Motor neuron (in vitro differentiated cells): ENCODE measurements around the gene LEP. TPM values are rescaled to one million over a fixed set of nuclear protein-coding genes. Genes with fewer than 3 reads are reported as not detected.

Source experiments
- ATAC-seq, 8 experiments: fragments of 200-7000 bp; cut with Tn5 transposase; replicated peaks in 6 of 8; 2 replicates each; pipeline ENCODE4 v1.8.0; 2021; ENCODE audit warnings: mild to moderate bottlenecking in 8 of 8, moderate library complexity in 8 of 8
- H3K27ac ChIP-seq, 2 donors: fragments of 250-450 bp; sonication (Bioruptor Pico); 2 replicates each; pipeline ENCODE4 v1.9.0; 2021; ENCODE audit warnings: antibody characterized with exemption in 2 of 2, mild to moderate bottlenecking in 2 of 2, moderate library complexity in 1 of 2
- H3K4me1 ChIP-seq, 2 donors: fragments of 250-450 bp; sonication (Bioruptor Pico); replicated peaks in 1 of 2; 2 replicates each; pipeline ENCODE4 v1.6.1; 2021; ENCODE audit warnings: antibody characterized with exemption in 2 of 2, mild to moderate bottlenecking in 2 of 2, moderate library complexity in 1 of 2
- H3K4me3 ChIP-seq, 5 donors: fragments of 250-450 bp; sonication (Bioruptor Pico); 2 replicates each; pipeline ENCODE4 v1.9.0; 2021; ENCODE audit warnings: antibody characterized with exemption in 5 of 5, mild to moderate bottlenecking in 5 of 5, moderate library complexity in 4 of 5
- WGBS, 10 experiments: fragments of 450-650 bp; shearing (Covaris generic); methylation state at CpG; one replicate each; pipeline ENCODE4 v1.0.0; 2022; 5-methylcytosine and 5-hydroxymethylcytosine counted together
- in situ Hi-C, 9 experiments: fragments of 400-800 bp; cut with MboI; loops; one replicate each; pipeline ENCODE4 v1.15.0; 2021; ENCODE audit warnings: low sequenced_read_pairs in 9 of 9, low pct_unique_long_range_greater_than_20kb in 2 of 9; ENCODE audit not compliant: unreplicated experiment in 9 of 9
- total RNA-seq, 8 experiments: library from RNA; unstranded; fragments of 300-600 nt; gene quantifications; 2 replicates each; pipeline versions ENCODE4 v1.2.3 to v1.2.4, GENCODE V29; 2022

Gene LEP
- total RNA-seq, 8 experiments from 2014 or later, result under 0.01 to 0.62 (median 0.18) TPM; not detected in 2

DNA sequence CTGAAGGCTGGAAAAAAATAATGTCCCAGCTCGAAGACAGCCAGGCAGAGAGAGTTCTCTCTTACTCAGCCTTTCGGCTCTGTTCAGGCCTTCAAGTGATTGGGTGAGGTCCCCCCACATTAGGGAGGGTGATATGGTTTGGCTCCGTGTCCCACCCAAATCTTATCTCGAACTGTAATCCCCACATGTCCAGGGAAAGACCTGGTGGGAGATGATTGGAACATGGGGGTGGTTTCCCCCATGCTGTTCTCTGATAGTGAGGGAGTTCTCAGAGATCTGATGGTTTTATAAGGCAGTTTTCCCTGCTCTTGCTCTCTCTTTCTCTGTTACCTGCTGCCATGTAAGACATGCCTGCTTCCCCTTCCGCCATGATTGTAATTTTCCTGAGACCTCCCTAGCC, 36.6 kb upstream of the LEP start:
- 0 to 100% (median 56%) methylated on average over 1 to 2 of the region's 5 CpGs; no CpG with 5 or more reads in 2 of the 10 experiments for WGBS, 10 experiments
- in situ Hi-C loops, result loop anchor here in 8 of 9 experiments (10.0 to 25.0 kb wide), 4 partner anchors 70 to 492 kb away; partner anchors contain the start of gene LRRC4 (in 1 of the 8)
- no peak overlapping the region for H3K4me3 ChIP-seq
- no peak overlapping the region for H3K27ac ChIP-seq
- no peak for ATAC-seq
- H3K4me1 ChIP-seq, result peaks cover 3 to 9% of the 10 kb centered on the region in 2 donors

DNA sequence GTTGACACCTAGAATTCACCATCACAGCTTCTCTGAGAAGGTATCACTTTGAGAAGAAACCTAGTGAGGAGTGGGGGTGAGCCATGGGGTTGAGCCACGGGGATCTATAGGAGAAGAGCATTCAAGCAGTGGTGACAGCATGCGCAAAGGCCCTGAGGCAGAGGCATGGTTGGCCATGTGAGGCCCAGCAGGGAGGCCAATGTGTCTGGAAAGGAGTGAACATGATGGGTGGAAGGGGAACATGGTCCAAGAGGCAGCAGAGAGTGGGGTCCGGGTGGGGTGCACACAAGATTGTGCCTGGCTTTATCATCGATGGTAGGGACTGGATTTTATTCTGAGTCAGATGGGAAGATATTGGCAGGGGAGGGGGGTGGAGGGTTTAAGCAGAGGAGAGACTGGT, 36.0 kb upstream of the LEP start:
- no peak overlapping the region for H3K4me3 ChIP-seq
- peaks cover 3 to 10% of the 10 kb centered on the region in 2 donors for H3K4me1 ChIP-seq
- no peak overlapping the region for H3K27ac ChIP-seq
- WGBS, 10 experiments, result 17 to 86% (median 75%) methylated on average over 1 to 3 of the region's 4 CpGs; no CpG with 5 or more reads in 3 of the 10 experiments
- no peak for ATAC-seq
- in situ Hi-C loops, result loop anchor here in 8 of 9 experiments (10.0 to 25.0 kb wide), 4 partner anchors 70 to 493 kb away; partner anchors contain the start of gene LRRC4 (in 1 of the 8)

DNA sequence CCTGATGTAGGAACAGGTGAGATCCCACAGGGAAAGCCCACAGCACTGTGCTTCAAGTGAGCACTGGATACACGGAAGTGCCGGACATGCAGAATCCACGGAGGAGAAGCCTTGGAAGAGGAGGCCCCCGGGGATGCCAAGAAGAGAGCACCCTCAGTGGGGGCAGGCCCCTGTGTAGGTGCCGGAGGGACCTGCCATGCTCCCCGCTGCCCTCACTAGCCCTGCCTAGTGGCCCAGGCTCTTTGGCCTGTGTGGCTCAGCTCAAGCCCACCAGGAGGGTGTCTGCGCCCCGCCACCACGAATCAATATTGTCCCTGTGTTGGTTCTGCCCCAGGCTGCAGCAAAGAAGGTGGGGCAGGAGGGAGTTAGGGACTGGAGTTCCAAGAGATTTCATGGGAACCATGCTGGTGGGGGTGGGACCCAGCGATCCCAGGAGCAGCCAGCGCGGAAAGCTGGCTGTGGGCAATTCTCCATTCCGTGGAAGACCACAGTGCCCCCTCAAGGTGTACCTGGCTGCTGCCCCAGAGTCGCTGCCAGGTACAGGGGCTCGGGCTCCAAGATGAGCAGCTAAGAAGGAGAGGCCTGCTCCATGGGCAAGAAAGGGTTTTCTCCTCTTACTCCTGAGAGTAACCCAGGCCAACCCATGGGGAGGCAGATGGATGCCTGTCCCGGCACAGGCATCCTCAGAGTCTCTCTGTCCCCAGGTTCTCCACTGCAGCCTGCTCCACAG, 34.9 kb upstream of the LEP start:
- in situ Hi-C loops, result loop anchor here in 8 of 9 experiments (10.0 to 25.0 kb wide), 4 partner anchors 71 to 494 kb away; partner anchors contain the start of gene LRRC4 (in 1 of the 8)
- Histone ChIP-seq H3K4me1 (peaks cover 3 to 10% of the 10 kb centered on the region in 2 donors), H3K27ac (no peak overlapping the region), H3K4me3 (no peak overlapping the region)
- ATAC-seq, result no peak
- 47 to 90% (median 83%) methylated on average over 1 to 11 of the region's 16 CpGs; no CpG with 5 or more reads in 5 of the 10 experiments for WGBS, 10 experiments

DNA sequence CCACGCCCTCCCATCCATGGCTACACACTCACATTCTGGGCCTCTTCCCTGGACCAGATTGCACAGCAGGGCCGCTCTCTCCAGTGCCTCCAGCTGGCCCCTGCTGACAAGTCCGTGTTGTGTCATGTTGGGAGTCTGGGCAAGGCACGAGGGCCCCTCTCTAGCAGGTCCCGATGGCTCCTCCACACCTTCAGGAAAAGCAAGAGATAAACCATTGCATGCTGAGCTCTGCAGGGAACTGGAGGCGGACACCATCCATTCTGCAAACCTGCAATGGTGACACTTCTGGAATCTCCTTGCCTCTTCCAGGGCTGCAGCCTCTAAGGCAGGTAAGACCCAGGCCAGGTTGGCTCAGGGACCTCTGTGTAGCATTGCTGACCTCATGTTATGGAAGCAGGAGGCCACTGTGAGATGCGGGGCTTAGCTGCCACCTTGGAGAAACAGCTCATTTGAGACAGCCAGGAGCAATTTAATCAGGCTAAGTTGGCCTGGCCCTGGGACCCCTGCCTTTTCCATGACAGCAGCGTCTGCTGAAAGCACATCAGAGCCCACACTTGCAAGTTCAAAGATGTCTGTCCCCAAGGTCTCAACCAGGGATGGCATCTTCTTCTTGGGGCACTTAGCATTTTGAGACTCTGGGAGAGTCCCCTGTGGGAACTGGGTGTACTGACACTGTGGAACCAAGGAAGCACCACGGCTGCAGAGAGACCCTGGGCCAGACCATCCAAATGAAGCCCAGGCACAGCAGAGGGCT, 34.2 kb upstream of the LEP start:
- in situ Hi-C loops, result loop anchor here in 8 of 9 experiments (10.0 to 25.0 kb wide), 4 partner anchors 72 to 495 kb away; partner anchors contain the start of gene LRRC4 (in 1 of the 8)
- no peak for ATAC-seq
- H3K27ac ChIP-seq, result no peak overlapping the region

DNA sequence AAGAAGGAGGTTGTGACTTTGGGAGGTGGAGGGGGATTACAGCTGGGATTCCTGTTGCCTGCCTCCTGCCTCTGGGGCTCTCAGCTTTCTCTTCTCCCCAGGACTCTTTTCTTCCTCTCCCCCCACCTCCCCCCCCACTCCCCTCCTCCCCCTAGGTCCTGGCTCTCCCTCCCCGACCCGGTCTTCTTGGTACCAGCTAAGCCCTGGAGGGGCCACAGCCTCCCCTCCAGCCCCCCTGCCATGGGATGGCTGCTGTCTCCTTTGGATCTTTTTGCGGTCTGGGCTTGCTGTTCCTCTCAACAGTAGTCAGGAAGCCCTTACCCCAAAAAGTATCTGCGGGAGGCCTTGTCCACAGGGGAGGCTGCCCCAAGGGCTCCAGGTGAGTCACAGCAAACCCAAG, 33.5 kb upstream of the LEP start:
- no peak overlapping the region for H3K4me3 ChIP-seq
- peaks cover 0 to 4% of the 10 kb centered on the region in 2 donors for H3K4me1 ChIP-seq
- in situ Hi-C loops, result loop anchor here in 8 of 9 experiments (10.0 to 25.0 kb wide), 4 partner anchors 73 to 495 kb away; partner anchors contain the start of gene LRRC4 (in 1 of the 8)
- 50 to 60% methylated on average over 1 of the region's 4 CpGs; no CpG with 5 or more reads in 8 of the 10 experiments for WGBS, 10 experiments
- H3K27ac ChIP-seq, result no peak overlapping the region
- ATAC-seq, result no peak

More for the DNA sequence above, 34.2 kb upstream of the LEP start:
- 0 to 80% (median 61%) methylated on average over 1 to 4 of the region's 9 CpGs; no CpG with 5 or more reads in 2 of the 10 experiments for WGBS, 10 experiments
- H3K4me3 ChIP-seq, result no peak overlapping the region
- H3K4me1 ChIP-seq, result peaks cover under 1 to 5% of the 10 kb centered on the region in 2 donors

DNA sequence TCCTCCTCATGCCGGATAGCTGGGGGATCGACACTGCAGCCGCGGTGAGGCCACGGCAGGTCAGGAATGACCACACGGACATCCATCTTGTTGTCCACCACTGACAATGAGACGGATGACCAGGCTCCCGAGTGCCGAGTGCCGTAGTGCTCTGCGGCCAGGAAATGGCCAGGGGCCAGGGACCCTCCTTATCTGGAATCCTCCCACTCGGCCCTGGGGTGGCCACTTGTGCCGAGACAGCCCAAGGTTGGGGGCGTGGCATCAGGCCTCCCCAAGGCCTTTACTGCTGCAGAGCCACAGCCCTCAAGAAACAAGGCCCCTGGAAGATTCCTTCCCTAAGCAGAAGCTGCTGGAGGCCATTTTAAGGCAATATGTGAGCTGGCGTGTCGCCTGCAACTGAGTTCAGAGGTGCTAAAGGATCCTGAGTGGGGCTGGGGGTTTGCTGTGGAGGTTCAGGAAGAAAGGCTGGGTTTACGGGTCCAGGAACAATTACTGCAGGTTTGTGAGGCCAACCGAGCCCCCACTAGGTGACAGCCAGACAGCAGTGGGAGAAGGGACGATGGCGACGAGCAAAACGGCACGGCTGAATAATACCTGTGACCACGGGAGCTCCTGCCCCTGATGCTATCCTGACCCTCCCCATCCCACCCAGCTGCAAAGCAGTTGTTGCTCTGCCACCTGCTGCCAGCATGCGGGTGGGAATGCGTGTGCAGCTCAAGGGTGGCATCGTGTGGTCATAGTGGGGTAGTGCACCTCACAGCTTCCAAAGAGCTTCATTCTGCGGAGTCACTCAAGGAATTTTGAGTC, 31.6 kb upstream of the LEP start:
- in situ Hi-C loops, result loop anchor here in 8 of 9 experiments (10.0 to 25.0 kb wide), 4 partner anchors 75 to 497 kb away; partner anchors contain the start of gene LRRC4 (in 1 of the 8)
- 0 to 67% (median 10%) methylated on average over 2 to 14 of the region's 28 CpGs; no CpG with 5 or more reads in 5 of the 10 experiments for WGBS, 10 experiments
- ATAC-seq, result peak; percentile 71 to 88 (median 84)
- no peak overlapping the region for H3K27ac ChIP-seq
- peaks cover 0 to 4% of the 10 kb centered on the region in 2 donors for H3K4me1 ChIP-seq
- no peak overlapping the region for H3K4me3 ChIP-seq

DNA sequence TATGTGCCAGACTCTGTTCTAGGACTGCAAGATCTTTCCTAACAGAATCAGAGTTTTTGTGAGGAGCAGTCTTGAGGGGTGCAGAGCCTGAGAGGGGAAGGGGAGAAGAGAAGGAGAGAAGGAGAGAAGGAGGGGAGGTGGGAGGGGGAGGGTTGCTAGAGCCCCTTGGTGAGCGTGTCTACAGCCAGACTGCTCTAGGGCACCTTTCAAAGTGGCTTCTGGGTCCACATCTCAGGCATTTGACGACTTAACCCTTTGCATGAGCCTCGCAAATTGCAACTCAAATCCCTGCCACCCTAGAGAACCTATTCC, 31.1 kb upstream of the LEP start:
- in situ Hi-C loops, result loop anchor here in 8 of 9 experiments (25.0 kb wide), 2 partner anchors 173 to 498 kb away; partner anchors contain the start of gene LRRC4 (in 1 of the 8)
- Histone ChIP-seq H3K4me3 (no peak overlapping the region), H3K27ac (no peak overlapping the region), H3K4me1 (peaks cover 0 to 4% of the 10 kb centered on the region in 2 donors)
- 0 to 40% (median 20%) methylated on average over 1 to 2 of the region's 3 CpGs; no CpG with 5 or more reads in 6 of the 10 experiments for WGBS, 10 experiments
- peak in 2 of 8 experiments; percentile 5 to 10 for ATAC-seq

DNA sequence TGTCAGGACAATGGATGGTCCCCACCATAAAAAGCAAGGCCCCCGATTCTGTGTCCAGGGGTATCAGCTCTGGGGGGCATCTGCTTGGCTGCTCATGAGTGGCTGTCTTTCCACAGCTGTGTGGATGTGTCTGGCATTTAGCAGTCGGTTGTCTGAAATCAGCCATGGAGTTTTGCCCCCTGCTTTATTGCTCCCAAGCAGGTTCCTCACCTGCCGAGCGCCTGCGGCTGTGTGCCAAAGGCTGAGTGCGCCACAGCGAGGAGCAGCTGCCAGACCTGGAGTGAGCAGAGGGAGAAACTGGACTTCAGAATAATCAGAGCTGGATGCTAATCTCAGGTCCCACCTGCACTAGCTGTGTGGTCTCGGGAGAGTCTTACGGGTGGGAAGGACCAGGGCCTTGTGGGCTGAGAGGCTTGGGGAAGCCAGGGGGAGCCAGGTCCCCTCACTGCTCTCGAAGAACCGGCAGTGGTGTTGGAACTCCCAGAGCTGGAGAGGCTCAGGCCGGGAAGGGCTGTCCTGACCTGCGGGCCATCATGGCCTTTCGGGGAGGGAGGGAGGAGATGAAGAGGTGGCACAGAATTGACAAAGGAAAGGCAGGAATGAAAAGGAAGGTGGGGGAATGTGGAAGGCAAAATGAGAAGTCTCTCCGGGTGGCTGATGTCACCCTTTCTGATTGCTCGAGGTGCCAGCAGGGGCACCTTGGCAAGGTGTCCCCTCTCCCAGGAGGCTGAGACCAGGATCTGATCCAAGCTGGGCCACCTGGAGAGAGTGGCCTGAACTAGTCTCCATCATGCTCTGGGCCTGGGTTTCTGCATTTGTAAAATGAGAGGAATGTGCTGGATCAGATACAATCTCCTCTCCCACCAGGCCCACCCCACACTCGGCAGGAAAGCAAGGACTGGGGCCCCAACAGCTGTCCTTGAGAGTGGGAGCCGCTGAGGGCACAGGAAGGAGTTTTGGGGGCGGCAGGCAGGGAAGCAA, 30.2 kb upstream of the LEP start:
- H3K4me1 ChIP-seq, result peaks cover 0 to 4% of the 10 kb centered on the region in 2 donors
- WGBS, 10 experiments, result 40 to 100% (median 63%) methylated on average over 1 to 14 of the region's 19 CpGs
- H3K27ac ChIP-seq, result no peak overlapping the region
- no peak for ATAC-seq
- in situ Hi-C loops, result loop anchor here in 8 of 9 experiments (25.0 kb wide), 2 partner anchors 174 to 499 kb away; partner anchors contain the start of gene LRRC4 (in 1 of the 8)
- no peak overlapping the region for H3K4me3 ChIP-seq

DNA sequence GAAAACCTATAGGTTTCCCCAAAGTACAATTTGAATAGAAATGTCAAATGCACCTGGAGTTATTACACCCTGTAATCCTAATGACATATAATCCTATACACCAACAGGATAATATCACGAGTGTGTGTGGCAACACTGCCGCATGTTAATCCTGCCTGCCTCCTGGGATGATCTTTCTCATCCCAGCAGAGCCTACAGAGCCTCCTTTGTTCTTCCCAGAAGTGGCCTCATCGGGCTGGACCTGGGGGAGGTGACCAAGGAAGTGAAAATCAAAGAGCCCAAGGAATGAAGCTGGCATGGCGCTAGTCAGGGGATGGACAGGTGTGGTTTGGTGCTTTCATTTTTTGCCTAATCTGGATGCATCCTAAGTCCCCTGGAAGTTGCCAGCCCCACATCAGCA, 29.5 kb upstream of the LEP start:
- Histone ChIP-seq H3K4me1 (peaks cover 0 to 4% of the 10 kb centered on the region in 2 donors), H3K27ac (no peak overlapping the region), H3K4me3 (no peak overlapping the region)
- in situ Hi-C loops, result loop anchor here in 8 of 9 experiments (25.0 kb wide), 2 partner anchors 174 to 499 kb away; partner anchors contain the start of gene LRRC4 (in 1 of the 8)
- 7 to 100% (median 51%) methylated on average over 1 to 2 of the region's 4 CpGs; no CpG with 5 or more reads in 5 of the 10 experiments for WGBS, 10 experiments
- peak in 1 of 8 experiments; percentile 28 for ATAC-seq

DNA sequence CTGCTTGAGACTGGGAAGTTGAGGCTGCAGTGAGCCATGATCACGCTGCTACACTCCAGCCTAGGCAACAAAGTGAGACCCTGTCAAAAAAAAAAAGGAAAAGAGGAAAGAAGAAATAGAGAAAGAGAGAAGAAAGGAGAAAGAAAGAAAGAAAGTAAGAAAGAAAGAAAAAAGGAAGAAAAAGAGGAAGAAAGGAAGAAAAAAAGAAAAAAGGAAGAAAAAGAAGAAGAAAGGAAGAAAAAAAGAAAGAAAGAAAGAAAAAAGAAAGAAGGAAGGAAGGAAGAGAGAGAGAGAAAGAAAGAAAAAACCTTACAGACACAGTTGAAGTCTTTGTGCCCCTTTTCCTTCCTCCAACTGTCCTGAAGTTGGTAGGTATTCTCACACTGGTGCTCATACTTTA, 26.6 kb upstream of the LEP start:
- WGBS, 10 experiments, result 27 to 100% (median 80%) methylated on average over 1 of the region's 1 CpG; no CpG with 5 or more reads in 1 of the 10 experiments
- in situ Hi-C loops, result loop anchor here in 8 of 9 experiments (25.0 kb wide), 2 partner anchors 177 to 502 kb away; partner anchors contain the start of gene LRRC4 (in 1 of the 8)
- Histone ChIP-seq H3K4me3 (no peak overlapping the region), H3K4me1 (peaks cover 0 to 4% of the 10 kb centered on the region in 2 donors), H3K27ac (no peak overlapping the region)
- no peak for ATAC-seq

DNA sequence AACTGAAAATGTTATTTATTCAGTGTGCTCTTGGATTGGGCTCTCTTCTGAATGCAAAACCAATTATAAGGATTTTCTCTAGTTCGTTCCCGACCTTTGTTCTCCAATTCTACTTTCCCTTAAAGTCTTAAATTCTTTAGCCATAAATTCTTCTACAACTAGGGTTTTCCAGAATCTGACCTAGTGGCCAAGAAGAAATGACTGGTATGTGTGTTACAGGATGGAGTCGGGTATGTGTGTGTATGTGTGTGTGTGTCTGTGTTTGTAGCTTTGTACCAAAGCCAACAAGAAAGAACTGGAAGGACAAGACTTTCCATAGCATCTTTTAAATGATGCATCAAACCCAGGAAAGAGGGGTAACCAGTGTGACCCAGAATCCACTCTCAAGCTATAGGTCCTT, 25.8 kb upstream of the LEP start:
- H3K4me3 ChIP-seq, result no peak overlapping the region
- 3 to 93% (median 76%) methylated on average over 1 to 3 of the region's 3 CpGs; no CpG with 5 or more reads in 2 of the 10 experiments for WGBS, 10 experiments
- no peak for ATAC-seq
- in situ Hi-C loops, result loop anchor here in 8 of 9 experiments (25.0 kb wide), 2 partner anchors 178 to 503 kb away; partner anchors contain the start of gene LRRC4 (in 1 of the 8)
- H3K4me1 ChIP-seq, result peaks cover 0 to 3% of the 10 kb centered on the region in 2 donors
- H3K27ac ChIP-seq, result no peak overlapping the region
